Erythroblast (primary cell): ENCODE data around the gene SORCS1.

Source experiments
- DNase-seq, 2 experiments: peaks; one replicate each; lab custom pipeline; 2025; lab: John Stamatoyannopoulos, UW
- GATA1 ChIP-seq: IDR thresholded peaks from 2 replicates; pipeline ENCODE4 v1.6.1; 2011; ENCODE audit warnings: low read depth, mild to moderate bottlenecking, control low read depth, low read length, moderate library complexity
- POLR2A ChIP-seq: IDR thresholded peaks from 2 replicates; pipeline ENCODE4 v1.6.1; 2011; ENCODE audit warnings: mild to moderate bottlenecking, low read length

Gene SORCS1

GRCh38 chr10:106772957-106773356 lies 391.5 kb downstream of the SORCS1 start:
- DNase-seq, result no peak
- TF ChIP-seq GATA1 (no peak), POLR2A (no peak)

GRCh38 chr10:106771154-106771553 lies 393.4 kb downstream of the SORCS1 start:
- DNase-seq, result no peak

GRCh38 chr10:106768204-106768603 lies 396.3 kb downstream of the SORCS1 start:
- TF ChIP-seq GATA1 (no peak), POLR2A (no peak)
- DNase-seq, result no peak

More at GRCh38 chr10:106771154-106771553, 393.4 kb downstream of the SORCS1 start:
- TF ChIP-seq GATA1 (no peak), POLR2A (no peak)

GRCh38 chr10:106765928-106766327 lies 398.6 kb downstream of the SORCS1 start:
- DNase-seq, result no peak

GRCh38 chr10:106765241-106765754 lies 399.2 kb downstream of the SORCS1 start:
- no peak for TF ChIP-seq POLR2A
- no peak for TF ChIP-seq GATA1
- DNase-seq, result no peak

More at GRCh38 chr10:106765928-106766327, 398.6 kb downstream of the SORCS1 start:
- TF ChIP-seq GATA1 (no peak), POLR2A (no peak)

- no peak for DNase-seq
- TF ChIP-seq POLR2A (no peak), GATA1 (no peak)
These were observed 400.1 kb downstream of the SORCS1 start for GRCh38 chr10:106764360-106764759.

- TF ChIP-seq POLR2A, result no peak
- DNase-seq, result no peak
These were observed 402.6 kb downstream of the SORCS1 start for GRCh38 chr10:106761906-106762305.

GRCh38 chr10:106757521-106757920 lies 407.0 kb downstream of the SORCS1 start:
- no peak for TF ChIP-seq GATA1
- TF ChIP-seq POLR2A, result no peak
- DNase-seq, result no peak

GRCh38 chr10:106751091-106751490 lies 413.4 kb downstream of the SORCS1 start:
- TF ChIP-seq GATA1 (no peak), POLR2A (no peak)
- DNase-seq, result no peak

GRCh38 chr10:106746868-106747267 lies 417.6 kb downstream of the SORCS1 start:
- no peak for DNase-seq

GRCh38 chr10:106741006-106741530 lies 423.4 kb downstream of the SORCS1 start:
- DNase-seq, result no peak
- TF ChIP-seq GATA1 (no peak), POLR2A (no peak)

More at GRCh38 chr10:106746868-106747267, 417.6 kb downstream of the SORCS1 start:
- TF ChIP-seq POLR2A, result no peak
- TF ChIP-seq GATA1, result no peak

- no peak for DNase-seq
- TF ChIP-seq POLR2A, result no peak
- TF ChIP-seq GATA1, result no peak
These were observed 424.4 kb downstream of the SORCS1 start for GRCh38 chr10:106740071-106740470.

GRCh38 chr10:106734220-106734619 lies 430.3 kb downstream of the SORCS1 start:
- TF ChIP-seq POLR2A (no peak), GATA1 (no peak)
- no peak for DNase-seq

GRCh38 chr10:106728232-106728631 lies 436.3 kb downstream of the SORCS1 start:
- no peak for TF ChIP-seq GATA1
- TF ChIP-seq POLR2A, result no peak
- no peak for DNase-seq

- TF ChIP-seq GATA1 (no peak), POLR2A (no peak)
- DNase-seq, result no peak
These were observed 437.3 kb downstream of the SORCS1 start for GRCh38 chr10:106727170-106727569.

GRCh38 chr10:106722524-106722923 lies 442.0 kb downstream of the SORCS1 start:
- no peak for DNase-seq

More at GRCh38 chr10:106722524-106722923, 442.0 kb downstream of the SORCS1 start:
- no peak for TF ChIP-seq POLR2A
- TF ChIP-seq GATA1, result no peak
